HepG2 (cell line): Measurements from ENCODE around the gene DPY30. TPM values are rescaled to one million over a fixed set of nuclear protein-coding genes. Genes with fewer than 3 reads are reported as not detected.
"Not testable (repeated sequence)": the region's sequence is repeated elsewhere in the genome, so short reads cannot be mapped to it uniquely, and the experiment has no call there.

Experiments used
- ATAC-seq: fragments of 200-7000 bp; cut with Tn5 transposase; 3 replicates; pipeline ENCODE4 v1.9.1; 2020; ENCODE audit warnings: mild to moderate bottlenecking, moderate library complexity
- BruUV-seq: library from RNA; stranded (reverse); fragments of 400-500 nt; replicated peaks from 2 replicates; lab custom pipeline; 2021; lab: Mats Ljungman, UMichigan
- CTCF ChIA-PET: fragments of 300-600 bp; formaldehyde crosslinking; extraction: SDS; loops from one replicate; lab custom pipeline; 2021; ENCODE audit warnings: low total read pairs, inconsistent platforms, low intra/inter-chr PET ratio; lab: Yijun Ruan, JAX
- POLR2A ChIA-PET: fragments of 350-600 bp; sonication (Branson Sonifier 250); formaldehyde crosslinking; loops from one replicate; lab custom pipeline; 2020; ENCODE audit warnings: antibody characterized with exemption, inconsistent platforms; lab: Yijun Ruan, JAX
- DNase-seq: peaks from one replicate; pipeline ENCODE4 v3.0.0-alpha.2; 2015; ENCODE audit warnings: low spot score
- FAIRE-seq: peaks from 3 replicates; lab custom pipeline; 2011; peaks lifted over from hg19 to GRCh38; lab: Jason Lieb, UNC
- H2AFZ ChIP-seq: one replicate; pipeline ENCODE4 v1.6.1; 2011; ENCODE audit warnings: low read length, inconsistent platforms
- H3K27ac ChIP-seq: fragments of 300-600 bp; 3 replicates; pipeline ENCODE4 v1.8.0; 2011; ENCODE audit warnings: mixed run types, mild to moderate bottlenecking, mixed read lengths, low read length, inconsistent platforms; ENCODE audit not compliant: insufficient read depth; ENCODE audit errors: extremely low read length
- H3K27me3 ChIP-seq, 2 experiments: fragments of 200-600 bp in 1 of 2; 2 replicates in 1 of 2; 3 replicates in 1 of 2; pipeline versions ENCODE4 v1.6.0 to v1.8.0; 2011; ENCODE audit warnings: low read length in 2 of 2, mild to moderate bottlenecking in 2 of 2, moderate library complexity in 2 of 2, inconsistent platforms in 1 of 2; ENCODE audit not compliant: insufficient read depth in 2 of 2, control insufficient read depth in 1 of 2
- H3K36me3 ChIP-seq, 2 experiments: fragments of 200-600 bp in 1 of 2; replicated peaks in 1 of 2; 2 replicates in 1 of 2; 3 replicates in 1 of 2; pipeline versions ENCODE4 v1.5.1 to v1.8.0; 2011; ENCODE audit warnings: low read length in 2 of 2, inconsistent platforms in 1 of 2; ENCODE audit not compliant: insufficient read depth in 2 of 2, control insufficient read depth in 1 of 2
- H3K4me1 ChIP-seq: 2 replicates; pipeline ENCODE4 v1.5.1; 2012; ENCODE audit warnings: low read length, inconsistent platforms; ENCODE audit not compliant: insufficient read depth
- H3K4me2 ChIP-seq: 2 replicates; pipeline ENCODE4 v1.6.0; 2011; ENCODE audit warnings: low read depth, low read length, inconsistent platforms
- H3K4me3 ChIP-seq, 3 experiments: fragments of 200-600 bp in 1 of 3; sonication (generic), shearing (Covaris generic) in 1 of 3; replicated peaks in 1 of 3; 2 replicates each; pipeline ENCODE4 v1.5.1; 2011 to 2016; ENCODE audit warnings: low read length in 3 of 3, inconsistent platforms in 2 of 3, low read depth in 2 of 3, mild to moderate bottlenecking in 2 of 3, control low read depth in 1 of 3, mixed read lengths in 1 of 3; ENCODE audit not compliant: insufficient read depth in 1 of 3
- H3K79me2 ChIP-seq: one replicate; pipeline ENCODE4 v1.6.1; 2011; ENCODE audit warnings: low read length, inconsistent platforms; ENCODE audit not compliant: insufficient read depth
- H3K9ac ChIP-seq: 2 replicates; pipeline ENCODE4 v1.6.0; 2011; ENCODE audit warnings: mild to moderate bottlenecking, low read depth, low read length, inconsistent platforms; ENCODE audit not compliant: insufficient read depth
- H3K9me3 ChIP-seq: 2 replicates; pipeline ENCODE4 v1.5.1; 2012; ENCODE audit warnings: mild to moderate bottlenecking, low read length
- H4K20me1 ChIP-seq: 2 replicates; pipeline ENCODE4 v1.6.0; 2011; ENCODE audit warnings: inconsistent platforms, mild to moderate bottlenecking, low read length, moderate library complexity; ENCODE audit not compliant: insufficient read depth
- AFF4 ChIP-seq: sonication (generic); formaldehyde crosslinking; IDR thresholded peaks from 2 replicates; pipeline ENCODE4 v1.4.0; 2020; ENCODE audit warnings: missing genetic modification reagents
- ARID5B ChIP-seq: IDR thresholded peaks from 2 replicates; pipeline ENCODE4 v1.4.0; 2020; ENCODE audit warnings: mild to moderate bottlenecking, missing genetic modification reagents
- DDIT3 ChIP-seq: sonication (generic); formaldehyde crosslinking; IDR thresholded peaks from 2 replicates; pipeline ENCODE4 v1.4.0; 2020; ENCODE audit warnings: mild to moderate bottlenecking, missing genetic modification reagents
- JUNB ChIP-seq: sonication (generic); formaldehyde crosslinking; IDR thresholded peaks from 2 replicates; pipeline ENCODE4 v1.8.0; 2022; ENCODE audit warnings: missing genetic modification reagents, mild to moderate bottlenecking, borderline replicate concordance
- MAFF ChIP-seq: IDR thresholded peaks from 2 replicates; pipeline ENCODE4 v1.6.1; 2011; ENCODE audit warnings: low read depth, low read length, improper control_type of control experiment
- PBX2 ChIP-seq: IDR thresholded peaks from 2 replicates; pipeline ENCODE4 v1.6.1; 2016; ENCODE audit warnings: control low read depth
- U2AF1 ChIP-seq: fragments of 200-400 bp; formaldehyde crosslinking; optimal IDR thresholded peaks from 2 replicates; pipeline ENCODE3; 2017; ENCODE audit warnings: mild to moderate bottlenecking, low read depth, low read length
- ZNF614 ChIP-seq: IDR thresholded peaks from 2 replicates; pipeline ENCODE4 v1.6.1; 2018; ENCODE audit warnings: missing biosample characterization, missing genetic modification reagents, inconsistent platforms, borderline replicate concordance
- WGBS: methylation state at CpG from one replicate; pipeline ENCODE4 v1.1.6; 2017; ENCODE audit warnings: low lambda C conversion rate; 5-methylcytosine and 5-hydroxymethylcytosine counted together
- in situ Hi-C: cut with HindIII; loops from 2 replicates; pipeline ENCODE4 v1.10.0; 2017; ENCODE audit warnings: low pct_unique_long_range_greater_than_20kb; ENCODE audit not compliant: extremely low pct_ligation_motif_present
- intact Hi-C: fragments of 100-400 bp; cut with micrococcal nuclease; formaldehyde crosslinking; loops from one replicate; pipeline ENCODE4 v1.10.0; 2022; ENCODE audit not compliant: unreplicated experiment
- polyA plus RNA-seq, 8 experiments: library from polyadenylated mRNA; depleted of rRNA in 3 of 8; stranded (reverse) in 7 of 8; unstranded in 1 of 8; fragments of >200 nt; fragmentation: Illumina TruSeq in 4 of 8; extraction: Trizol in 4 of 8; gene quantifications; 2 replicates each; pipeline versions ENCODE4 v1.2.1 to v1.2.3, GENCODE V29; 2011 to 2016; ENCODE audit warnings: low read depth in 4 of 8, missing spikeins in 1 of 8, mixed read lengths in 1 of 8; ENCODE audit not compliant: insufficient read depth in 1 of 8
- total RNA-seq, 5 experiments: library from RNA; depleted of rRNA; stranded (reverse); fragments of >200 nt; fragmentation: Illumina TruSeq; extraction: Trizol; gene quantifications; 2 replicates each; pipeline ENCODE4 v1.2.3, GENCODE V29; 2016; ENCODE audit warnings: low read depth in 1 of 5

DPY30 gene
- total and polyA plus RNA-seq, 2 of the 13 experiments (the other 11 are each of a cell fraction or from before 2014, with no cell fraction given), result 98.1 to 118 TPM

GRCh38 chr2:32058130-32058529, 18.5 kb upstream of the DPY30 start (continued):
- TF ChIP-seq ARID5B (peak; percentile 17; the same call in 1 of the 2 replicates), DDIT3 (CRISPR knock-in tag) (no peak), U2AF1 (no peak), PBX2 (CRISPR knock-in tag) (no peak), ZNF614 (CRISPR knock-in tag) (peak; percentile 45; the same call in 1 of the 2 replicates), AFF4 (CRISPR knock-in tag) (no peak), JUNB (CRISPR knock-in tag) (no peak), MAFF (peak; percentile 89)
- TF ChIP-seq, all 625 proteins: peak for 14

- H3K27me3 ChIP-seq, H2AFZ ChIP-seq, H3K4me3 ChIP-seq, H3K27ac ChIP-seq, intact Hi-C loops, H4K20me1 ChIP-seq, FAIRE-seq, H3K9ac ChIP-seq, H3K4me2 ChIP-seq, BruUV-seq, H3K9me3 ChIP-seq, H3K79me2 ChIP-seq, CTCF ChIA-PET, ATAC-seq, in situ Hi-C loops, H3K36me3 ChIP-seq, DNase-seq: not testable (repeated sequence)
- 63% methylated on average over 3 of the region's 3 CpGs for WGBS
- H3K4me1 ChIP-seq, result peaks cover 29% of the 10 kb centered on the region
- POLR2A ChIA-PET, result interaction anchor here (1.5 to 2.3 kb wide), 2 partner anchors 9 to 15 kb away, joined by 6 to 7 read pairs; partner anchors contain the start of genes DPY30 and SPAST
Observed at GRCh38 chr2:32054583-32054982, 15.0 kb upstream of the DPY30 start.
